ENCODE measurements around the gene MAD2L1. TPM values are rescaled to one million over a fixed set of nuclear protein-coding genes. Genes with fewer than 3 reads are reported as not detected.

The MAD2L1 gene
- total and polyA plus RNA-seq, 2 donors from 2014 or later, result 1.9 to 2.0 TPM

- Histone ChIP-seq H3K27me3 (ENCODE audit: control insufficient read depth, insufficient read depth, low read length) (no peaks in the 10 kb centered on the region), H3K9ac (ENCODE audit: low read length in 3 of 3) (no peak overlapping the region), H3K9me3 (ENCODE audit: control insufficient read depth in 2 of 3, insufficient read depth in 1 of 3, low read length in 3 of 3) (no peaks in the 10 kb centered on the region), H3K36me3 (ENCODE audit: control insufficient read depth in 2 of 3, insufficient read depth in 3 of 3, low read length in 3 of 3) (no peaks in the 10 kb centered on the region), H3K4me3 (ENCODE audit: low read length in 3 of 3) (no peak overlapping the region), H3K4me1 (ENCODE audit: control insufficient read depth in 2 of 3, insufficient read depth in 2 of 3, low read depth in 1 of 3, low read length in 3 of 3) (no peaks in the 10 kb centered on the region), H3K27ac (ENCODE audit: low read depth in 2 of 2, low read length in 2 of 2) (no peak overlapping the region)
- TF ChIP-seq CTCF (IDR thresholded peaks at IDR 0.05; ENCODE audit: borderline replicate concordance, extremely low read depth, insufficient read depth), result no peak
- intact Hi-C loops (cut with DNase I), result no loop called here
- DNase-seq, result no peak
- no peak for FAIRE-seq
Observed at GRCh38 chr4:120009731-120010130, 56.9 kb downstream of the MAD2L1 start.

- FAIRE-seq, result no peak
- no peak overlapping the region for H3K4me3 ChIP-seq (ENCODE audit: low read length in 3 of 3)
- intact Hi-C loops (cut with DNase I), result no loop called here
- no peaks in the 10 kb centered on the region for H3K9me3 ChIP-seq (ENCODE audit: control insufficient read depth in 2 of 3, insufficient read depth in 1 of 3, low read length in 3 of 3)
- H3K27me3 ChIP-seq (ENCODE audit: control insufficient read depth, insufficient read depth, low read length), result no peaks in the 10 kb centered on the region
- no peaks in the 10 kb centered on the region for H3K4me1 ChIP-seq (ENCODE audit: control insufficient read depth in 2 of 3, insufficient read depth in 2 of 3, low read depth in 1 of 3, low read length in 3 of 3)
- TF ChIP-seq CTCF (IDR thresholded peaks at IDR 0.05; ENCODE audit: borderline replicate concordance, extremely low read depth, insufficient read depth), result no peak
- no peak for DNase-seq
- no peak overlapping the region for H3K27ac ChIP-seq (ENCODE audit: low read depth in 2 of 2, low read length in 2 of 2)
- no peak overlapping the region for H3K9ac ChIP-seq (ENCODE audit: low read length in 3 of 3)
- no peaks in the 10 kb centered on the region for H3K36me3 ChIP-seq (ENCODE audit: control insufficient read depth in 2 of 3, insufficient read depth in 3 of 3, low read length in 3 of 3)
Observed at GRCh38 chr4:120008957-120009356, 57.7 kb downstream of the MAD2L1 start.

GRCh38 chr4:120007896-120008436 is 58.7 kb downstream of the MAD2L1 start:
- Histone ChIP-seq H3K9me3 (ENCODE audit: control insufficient read depth in 2 of 3, insufficient read depth in 1 of 3, low read length in 3 of 3) (no peaks in the 10 kb centered on the region), H3K4me3 (ENCODE audit: low read length in 3 of 3) (no peak overlapping the region), H3K9ac (ENCODE audit: low read length in 3 of 3) (no peak overlapping the region), H3K27ac (ENCODE audit: low read depth in 2 of 2, low read length in 2 of 2) (no peak overlapping the region), H3K27me3 (ENCODE audit: control insufficient read depth, insufficient read depth, low read length) (no peaks in the 10 kb centered on the region), H3K36me3 (ENCODE audit: control insufficient read depth in 2 of 3, insufficient read depth in 3 of 3, low read length in 3 of 3) (no peaks in the 10 kb centered on the region), H3K4me1 (ENCODE audit: control insufficient read depth in 2 of 3, insufficient read depth in 2 of 3, low read depth in 1 of 3, low read length in 3 of 3) (no peaks in the 10 kb centered on the region)
- no peak for TF ChIP-seq CTCF (IDR thresholded peaks at IDR 0.05; ENCODE audit: borderline replicate concordance, extremely low read depth, insufficient read depth)
- DNase-seq (peak in 1 of 5 donors; percentile 10), FAIRE-seq (no peak)
- intact Hi-C loops (cut with DNase I), result no loop called here
